Activated T-cell treated with anti-CD3 and anti-CD28 coated beads for 4 hours (primary cell): ENCODE data around the gene RASSF3.

Source experiments
- DNase-seq: peaks from one replicate; pipeline ENCODE4 v3.0.0-alpha.2; 2020

The RASSF3 gene

DNA sequence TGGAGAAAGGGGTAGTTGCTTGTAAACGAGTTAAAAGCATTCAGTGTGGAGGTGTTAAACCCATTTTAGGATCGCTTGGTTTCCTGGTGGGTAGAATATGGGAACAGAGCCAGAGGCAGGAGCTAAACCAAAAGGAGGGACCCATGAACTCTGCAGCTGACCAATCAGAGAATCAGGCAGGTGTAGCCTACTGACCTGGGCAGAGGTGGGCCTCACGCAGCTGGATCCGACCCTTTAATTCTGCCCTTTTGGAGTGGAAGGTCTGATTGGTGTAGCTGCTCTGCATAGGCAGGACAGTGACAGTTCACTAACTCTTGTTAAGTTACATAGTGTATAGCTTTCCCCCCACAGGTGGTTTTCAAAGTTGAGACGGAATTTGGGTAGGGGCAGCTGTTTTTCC lies 85.3 kb downstream of the RASSF3 start:
- DNase-seq: no peak

DNA sequence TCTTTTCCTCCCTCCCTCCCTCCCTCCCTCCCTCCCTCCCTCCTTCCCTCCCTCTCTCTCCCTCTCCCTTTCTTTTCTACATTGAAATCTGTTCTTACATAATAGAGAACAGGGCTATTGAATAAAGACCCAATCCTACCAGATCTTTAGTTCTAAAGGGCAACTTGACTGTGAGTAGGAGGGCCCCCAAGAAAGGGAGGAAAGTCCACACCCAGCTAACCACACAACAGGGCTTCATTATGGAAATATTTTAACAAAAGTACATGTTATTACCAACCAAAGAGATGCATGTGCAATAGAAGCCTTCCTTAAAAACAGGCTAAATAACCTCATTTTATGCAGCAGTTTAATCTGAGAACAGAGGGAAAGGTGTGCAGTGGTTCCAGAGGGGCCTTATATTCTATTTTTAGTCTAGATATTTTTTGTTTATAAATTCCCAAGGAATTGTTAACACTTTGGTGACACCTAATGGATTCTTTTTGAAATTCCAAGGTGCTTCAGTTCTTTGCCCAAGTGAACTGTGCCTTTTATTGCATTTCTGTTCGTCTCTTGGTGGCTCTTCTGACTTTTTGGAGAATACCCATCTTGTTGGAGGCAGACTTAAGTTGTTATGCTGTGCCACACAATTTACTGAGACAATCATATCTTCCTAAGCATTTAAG lies 85.9 kb downstream of the RASSF3 start:
- no peak for DNase-seq

DNA sequence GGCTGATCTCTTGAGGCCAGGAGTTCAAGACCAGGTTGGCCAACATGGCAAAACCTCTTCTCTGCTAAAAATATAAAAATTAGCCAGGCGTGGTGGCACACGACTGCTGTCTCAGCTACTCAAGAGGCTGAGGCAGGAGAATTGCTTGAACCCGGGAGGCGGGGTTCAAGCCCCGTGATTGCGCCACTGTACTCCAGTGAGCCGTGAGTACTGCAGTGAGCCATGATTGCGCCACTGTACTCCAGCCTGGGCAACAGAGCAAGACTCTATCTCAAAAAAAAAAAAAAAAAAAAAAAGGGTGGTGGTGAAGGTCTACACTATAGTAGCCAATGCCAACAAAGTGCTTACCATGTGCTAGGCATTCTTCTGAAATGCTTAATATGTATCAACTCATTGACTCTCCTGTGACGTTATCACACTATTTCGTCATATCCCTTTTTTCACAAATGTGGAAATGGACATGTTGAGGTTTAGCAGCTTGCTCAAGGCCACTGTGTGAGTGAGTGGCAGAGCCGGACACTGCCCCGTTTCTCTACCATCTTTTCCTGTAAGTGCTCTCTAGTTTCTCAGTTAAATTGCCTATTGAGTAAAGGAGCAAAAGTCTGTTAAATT lies 89.3 kb downstream of the RASSF3 start:
- DNase-seq: no peak

DNA sequence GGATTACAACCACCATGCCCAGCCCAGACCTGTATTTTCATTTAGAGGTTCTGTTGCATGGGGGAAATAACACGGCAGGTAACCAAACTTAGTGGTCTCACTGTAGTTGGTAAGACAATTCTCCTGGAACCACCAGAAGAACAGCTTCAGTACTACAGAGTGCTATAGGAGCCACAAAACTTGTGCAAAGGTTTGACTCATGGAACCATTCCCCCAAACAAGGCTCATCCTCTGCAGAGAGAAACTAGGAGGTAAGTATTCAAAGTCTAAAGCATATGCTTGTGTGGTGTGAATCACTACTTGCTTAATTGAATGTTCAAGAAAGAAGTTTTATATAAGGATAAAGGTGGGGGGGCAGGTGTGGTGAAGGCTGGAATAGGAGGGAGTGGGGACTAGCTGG lies 90.2 kb downstream of the RASSF3 start:
- DNase-seq: no peak

DNA sequence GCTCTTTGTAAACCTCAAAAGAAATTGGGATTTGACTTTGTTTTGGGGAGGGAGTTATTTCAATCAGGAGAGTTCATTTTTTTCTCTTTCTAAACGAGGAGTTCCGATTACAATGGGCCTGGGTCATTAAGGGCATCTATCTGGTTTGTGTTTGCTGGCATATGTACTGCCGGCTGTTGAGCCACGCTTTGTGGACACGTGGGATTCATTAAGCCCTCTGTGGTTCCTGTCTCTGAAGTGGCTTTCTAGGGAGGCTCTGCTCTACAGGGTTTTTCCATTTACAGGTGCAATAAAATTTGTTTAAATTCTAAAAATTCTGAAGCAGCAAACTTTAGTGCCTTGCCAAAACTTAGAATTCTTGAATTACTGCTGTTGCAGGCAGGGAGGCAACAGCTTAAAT lies 91.0 kb downstream of the RASSF3 start:
- DNase-seq: no peak

DNA sequence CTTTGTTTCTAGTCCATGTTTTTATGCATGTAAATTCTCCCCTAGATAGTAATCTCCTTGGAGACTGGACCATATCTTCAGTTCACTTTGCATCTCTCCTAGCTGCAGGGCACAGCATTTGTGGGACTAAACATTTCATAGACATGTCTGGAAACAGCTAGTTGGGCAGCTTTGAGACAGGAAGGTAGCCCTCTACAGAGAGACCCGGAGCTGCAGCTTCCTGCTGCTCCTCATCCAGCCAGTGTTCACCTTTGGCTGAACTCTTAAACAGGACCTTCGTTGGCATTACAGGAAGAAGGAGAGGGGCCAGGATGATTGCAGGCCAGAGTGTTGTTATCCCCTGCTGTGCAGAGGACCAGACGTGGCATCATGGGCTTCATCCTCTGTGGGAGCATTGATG lies 96.0 kb downstream of the RASSF3 start:
- DNase-seq: no peak

DNA sequence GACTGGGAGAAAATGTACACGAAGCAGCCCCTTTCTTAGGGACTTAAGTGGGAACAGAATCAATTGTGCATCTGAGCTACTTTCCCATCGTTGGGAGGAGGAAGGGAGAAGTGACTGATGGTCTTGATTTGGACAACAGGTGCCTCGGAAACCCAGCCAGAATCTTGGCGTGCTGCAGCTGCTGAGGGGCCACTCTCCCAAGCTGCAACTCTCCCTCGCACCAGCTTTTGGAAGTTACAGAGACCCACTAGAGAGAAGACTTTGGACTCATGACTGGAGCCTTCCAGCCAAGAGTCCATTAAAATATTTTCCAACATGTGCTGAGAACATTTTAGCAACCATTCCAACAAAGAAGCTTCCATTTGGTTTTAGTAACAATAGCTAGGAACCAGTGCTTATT lies 96.6 kb downstream of the RASSF3 start:
- DNase-seq: no peak

DNA sequence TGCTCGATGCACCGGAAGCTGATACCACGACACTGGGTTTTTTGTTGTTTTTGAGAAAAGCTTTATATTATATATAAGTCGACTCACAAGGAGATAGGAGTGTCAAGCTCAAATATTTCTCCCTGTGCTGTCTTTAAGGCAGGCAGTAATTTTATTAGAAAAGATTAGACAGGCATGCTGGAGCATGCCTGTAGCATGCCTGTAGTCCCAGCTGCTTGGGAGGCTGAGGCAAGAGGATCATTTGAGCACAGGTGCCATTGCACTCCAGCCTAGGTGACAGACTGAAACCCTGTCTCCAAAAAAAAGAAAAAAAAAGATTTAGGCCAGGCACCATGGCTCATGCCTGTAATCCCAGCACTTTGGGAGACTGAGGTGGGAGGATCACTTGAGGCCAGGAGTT lies 97.1 kb downstream of the RASSF3 start:
- DNase-seq: no peak

DNA sequence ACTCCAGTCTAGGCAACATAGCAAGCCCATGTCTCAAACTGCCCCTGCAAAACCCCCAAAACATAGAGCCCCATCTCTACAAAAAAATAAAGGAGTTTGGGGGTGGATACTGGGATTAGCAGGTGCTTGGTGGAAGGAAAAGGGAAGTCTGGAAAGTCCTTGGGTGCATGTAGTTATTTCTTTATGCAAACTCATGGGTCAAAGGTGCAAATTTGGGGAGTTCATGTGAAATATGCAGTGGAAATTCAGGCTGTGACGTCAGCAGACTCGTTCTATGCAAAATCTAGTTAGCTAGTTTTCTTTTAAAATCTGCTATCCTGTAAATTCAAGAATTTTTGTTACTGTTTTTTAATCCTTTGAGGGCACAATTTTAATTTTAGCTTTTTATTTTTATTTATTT lies 97.6 kb downstream of the RASSF3 start:
- DNase-seq: no peak

DNA sequence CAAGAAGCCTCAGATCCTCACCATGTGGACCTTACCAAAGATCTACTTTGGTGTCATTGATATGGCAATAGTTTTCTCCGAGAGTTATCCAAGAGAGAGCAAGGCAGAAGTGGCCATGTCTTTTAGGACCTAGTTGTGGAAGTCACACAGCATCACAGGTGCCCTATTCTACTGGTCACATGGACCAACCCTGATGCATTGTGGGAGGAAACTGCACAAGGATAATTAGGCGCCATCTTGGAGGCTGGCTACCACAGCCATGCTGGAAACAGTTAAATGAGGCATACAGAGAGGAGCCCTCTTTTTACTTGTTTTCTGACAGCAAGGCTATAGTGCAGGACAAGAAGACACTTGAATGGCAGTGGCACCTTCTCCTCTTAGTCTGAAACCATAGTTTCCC lies 99.1 kb downstream of the RASSF3 start:
- no peak for DNase-seq

DNA sequence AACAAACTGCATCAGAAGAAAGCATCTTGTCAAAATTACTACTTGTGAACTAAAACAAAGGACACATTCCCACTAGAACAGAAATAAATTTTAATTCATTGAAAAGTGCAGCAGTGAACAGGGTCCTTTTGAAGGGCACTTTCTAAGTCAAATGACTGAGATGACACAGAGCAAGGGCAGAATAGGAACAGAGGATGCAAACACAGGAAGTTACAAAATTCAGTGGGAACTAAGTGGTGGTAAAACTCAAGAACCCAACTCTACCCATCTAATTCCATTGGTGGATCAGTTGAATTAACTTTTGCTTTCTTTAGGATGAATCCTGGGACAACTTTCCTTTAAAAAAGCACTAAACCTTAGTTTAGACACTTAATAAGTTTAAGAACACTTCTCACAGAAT lies 103.1 kb downstream of the RASSF3 start:
- DNase-seq: no peak

DNA sequence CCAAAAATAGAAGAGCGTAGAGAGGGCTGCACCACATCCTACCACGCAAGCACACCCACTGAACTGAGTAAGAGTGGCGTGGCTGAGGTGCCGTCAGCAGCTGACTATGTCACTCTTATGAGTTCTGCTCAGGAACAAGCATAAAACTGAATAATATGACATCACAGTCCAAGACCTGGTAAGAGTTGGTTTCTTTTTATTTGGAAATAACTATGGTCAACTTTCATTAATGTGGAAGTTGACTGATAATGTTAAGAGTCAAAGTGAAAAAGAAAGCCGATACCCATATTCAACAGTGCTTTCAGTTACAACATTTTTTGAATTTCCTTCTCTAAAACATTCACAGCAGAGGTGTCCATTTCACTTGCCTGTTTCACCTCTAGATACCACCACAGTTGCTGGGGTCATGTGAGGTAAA lies 104.3 kb downstream of the RASSF3 start:
- no peak for DNase-seq

DNA sequence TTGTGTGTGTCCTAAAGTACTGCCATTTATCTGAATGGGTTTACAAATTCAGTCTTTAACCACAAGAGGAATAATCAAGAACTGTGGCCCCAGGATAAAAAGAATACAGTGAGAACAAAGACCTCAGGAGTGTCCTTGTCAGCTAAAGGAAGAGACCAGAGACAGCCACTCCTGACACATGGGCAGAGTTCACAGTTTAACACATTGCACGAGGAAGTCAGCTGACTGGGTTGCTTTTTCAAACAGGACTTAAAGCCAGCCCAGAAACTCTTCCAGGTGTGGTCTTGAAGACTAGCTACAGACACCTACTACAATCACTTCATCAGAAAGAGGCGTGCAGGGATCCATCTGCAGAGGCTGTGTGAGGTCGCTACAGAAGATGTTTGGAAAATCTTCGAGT lies 106.1 kb downstream of the RASSF3 start:
- no peak for DNase-seq

DNA sequence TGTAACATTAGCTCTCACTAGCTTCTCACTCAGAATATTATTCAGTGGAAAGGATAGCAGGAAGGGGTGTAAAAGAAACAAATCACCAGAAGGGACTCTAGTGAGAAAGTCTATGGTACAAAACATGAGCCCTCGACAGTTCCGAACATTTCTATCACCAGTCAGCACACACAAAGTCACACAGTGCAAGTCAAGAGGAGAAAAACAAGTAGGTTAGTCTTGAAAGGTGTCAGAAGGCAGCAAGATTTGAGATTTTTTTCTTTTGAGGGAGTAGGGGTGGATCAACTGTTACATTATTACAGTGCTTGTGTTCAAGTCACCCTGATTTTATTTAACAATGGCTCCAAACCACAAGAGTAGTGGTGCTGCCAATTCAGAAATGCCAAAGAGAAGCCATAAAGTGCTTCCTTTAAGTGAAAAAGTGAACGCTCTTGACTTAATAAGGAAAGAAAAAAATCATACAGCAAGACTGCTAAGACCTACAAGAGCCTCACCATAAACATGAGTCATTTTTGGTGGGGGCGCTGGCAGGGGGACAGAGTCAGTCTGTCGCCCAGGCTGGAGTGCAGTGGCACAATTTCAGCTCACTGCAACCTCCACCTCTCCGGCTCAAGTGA lies 106.7 kb downstream of the RASSF3 start:
- no peak for DNase-seq

DNA sequence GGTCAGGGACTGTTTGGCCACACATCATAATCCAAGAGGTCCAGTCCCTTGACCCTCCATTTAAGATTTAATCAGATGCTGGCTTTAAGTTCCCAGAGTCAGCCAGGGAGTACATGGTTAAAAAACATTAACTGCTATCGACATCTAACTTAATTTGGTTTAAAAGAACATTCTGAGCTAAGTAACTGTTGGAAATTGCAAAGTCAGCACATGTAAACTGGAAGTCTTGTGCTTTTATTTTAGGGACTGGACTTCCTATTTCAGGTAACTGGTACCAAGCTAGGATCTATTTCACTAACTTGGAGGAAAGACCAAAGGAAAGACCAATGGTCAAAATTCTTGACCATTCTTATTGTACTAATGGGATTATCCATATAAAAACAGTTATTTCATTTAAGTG lies 108.4 kb downstream of the RASSF3 start:
- no peak for DNase-seq

DNA sequence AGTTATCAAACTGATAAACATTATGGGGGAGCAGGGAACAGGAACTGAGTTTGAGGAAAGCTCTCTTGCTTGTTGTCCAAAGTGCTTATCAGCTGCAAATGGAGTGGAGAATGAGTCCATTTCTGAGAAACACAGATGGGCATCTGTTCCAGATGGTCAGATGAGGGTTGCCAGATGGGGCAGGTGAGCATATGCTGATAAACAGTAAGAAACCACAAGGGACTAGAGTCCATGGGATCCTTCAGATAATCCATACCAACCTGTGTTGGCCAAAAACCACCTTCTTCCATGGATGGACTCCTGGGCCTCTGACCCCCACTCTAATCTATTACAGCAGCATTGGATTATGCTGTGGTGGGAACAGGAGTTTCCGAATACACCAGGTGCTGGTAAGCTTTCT lies 110.6 kb downstream of the RASSF3 start:
- no peak for DNase-seq

DNA sequence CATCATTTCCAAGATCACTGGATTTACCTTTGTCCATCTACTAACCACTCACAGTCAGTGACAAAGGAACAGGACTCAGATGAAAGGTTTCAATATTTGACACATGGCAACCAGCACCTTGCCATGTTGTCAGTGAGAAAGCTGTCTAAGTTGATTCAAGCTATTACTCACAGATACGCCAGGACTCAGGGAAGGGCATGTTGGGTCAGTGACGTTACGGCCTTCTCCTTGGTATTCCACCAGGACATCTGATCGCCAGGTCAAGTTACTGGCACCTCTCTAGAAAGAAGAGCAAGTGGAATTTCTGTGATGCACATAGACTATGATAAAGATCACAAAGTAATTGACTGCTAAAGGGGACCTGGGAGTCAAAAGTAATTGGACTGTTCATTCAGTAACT lies 112.5 kb downstream of the RASSF3 start:
- DNase-seq: no peak

DNA sequence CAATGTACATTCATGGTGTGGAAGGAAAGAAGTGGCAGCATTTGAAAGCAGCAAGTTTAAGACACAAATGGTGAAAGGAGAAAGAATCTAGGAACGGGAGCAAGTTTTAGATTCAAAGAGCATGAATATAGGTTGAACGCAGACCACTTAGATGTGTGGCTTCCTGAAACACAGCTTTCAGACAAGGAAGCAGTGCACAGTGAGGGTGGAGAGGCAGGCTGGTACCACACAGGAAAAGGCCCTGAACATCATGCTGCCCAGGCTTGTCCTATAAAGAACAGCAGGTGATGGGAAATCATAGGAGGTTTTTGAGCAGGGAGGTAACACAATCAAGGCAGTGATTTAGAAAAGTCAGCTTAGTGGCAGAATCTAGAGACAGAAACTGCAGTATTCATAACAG lies 113.3 kb downstream of the RASSF3 start:
- no peak for DNase-seq

DNA sequence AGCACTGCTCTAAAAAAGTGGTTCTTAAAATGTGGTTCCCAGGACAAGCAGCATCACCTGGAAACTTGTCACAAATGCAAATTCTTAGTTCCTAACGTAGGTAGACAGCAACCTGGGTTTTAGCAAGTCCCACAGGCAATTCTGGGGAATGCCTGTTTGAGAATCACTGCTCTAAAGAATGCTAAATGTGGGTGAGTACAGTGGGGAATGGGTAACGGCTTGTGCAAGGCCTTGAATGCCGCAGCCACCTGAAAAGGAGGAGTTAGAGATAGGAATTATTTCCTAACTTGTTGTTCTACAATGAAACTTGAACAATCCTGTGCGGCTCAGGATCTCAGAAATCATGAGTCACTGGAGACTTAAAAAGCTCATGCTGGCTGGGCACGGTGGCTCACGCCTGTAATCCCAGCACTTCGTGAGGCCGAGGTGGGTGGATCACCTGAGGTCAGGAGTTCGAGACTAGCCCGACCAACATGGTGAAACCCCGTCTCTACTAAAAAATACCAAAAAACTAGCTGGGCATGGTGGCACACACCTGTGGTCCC lies 114.0 kb downstream of the RASSF3 start:
- no peak for DNase-seq

DNA sequence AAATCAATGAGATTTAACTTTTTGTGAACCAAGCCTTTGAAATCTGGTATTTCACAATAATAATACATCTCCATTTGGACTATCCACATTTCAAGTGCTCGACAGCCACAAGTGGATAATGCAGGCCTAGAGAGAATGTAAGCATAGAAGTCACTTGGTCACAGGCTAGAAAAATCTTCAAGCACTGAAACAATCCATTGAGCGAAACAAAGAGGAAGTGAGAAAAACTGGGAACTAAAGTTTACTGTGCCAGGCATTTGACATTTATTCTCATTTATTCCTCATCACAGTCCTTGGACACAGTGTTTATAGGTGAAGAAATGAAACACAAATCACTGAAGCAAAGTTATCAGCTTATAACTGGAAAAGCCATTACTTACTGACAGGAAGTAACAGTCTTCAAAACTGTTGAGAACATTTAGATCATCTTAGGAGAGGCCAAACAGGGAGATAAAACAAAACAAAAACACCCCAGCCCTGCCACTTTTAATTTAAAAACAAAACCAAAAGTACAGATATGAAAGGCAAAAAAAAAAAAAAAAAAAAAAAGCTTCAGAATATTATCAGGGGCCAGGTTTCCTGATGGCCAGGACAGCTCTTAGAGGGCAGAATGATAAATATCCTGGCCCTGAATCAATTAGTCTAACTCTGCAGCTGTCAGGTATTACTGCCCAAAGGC lies 119.8 kb downstream of the RASSF3 start:
- DNase-seq: no peak

DNA sequence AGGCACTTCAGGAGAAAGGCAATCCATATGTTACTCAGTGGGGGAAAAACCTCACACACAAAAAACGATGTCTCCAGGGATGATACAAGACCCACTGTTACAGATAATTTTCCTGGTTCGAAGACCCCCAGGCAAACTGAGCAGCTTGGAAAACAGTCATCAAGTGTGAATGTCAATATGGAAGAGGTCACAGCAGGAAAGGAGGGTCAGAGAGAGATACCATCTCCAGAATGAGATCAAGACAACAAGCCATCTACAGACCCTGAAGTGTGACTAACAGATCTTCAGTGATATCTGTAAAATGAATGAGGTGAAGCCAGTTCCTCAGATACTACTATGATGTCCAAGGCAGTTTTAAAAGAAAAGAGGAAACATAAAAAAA lies 120.3 kb downstream of the RASSF3 start:
- no peak for DNase-seq

DNA sequence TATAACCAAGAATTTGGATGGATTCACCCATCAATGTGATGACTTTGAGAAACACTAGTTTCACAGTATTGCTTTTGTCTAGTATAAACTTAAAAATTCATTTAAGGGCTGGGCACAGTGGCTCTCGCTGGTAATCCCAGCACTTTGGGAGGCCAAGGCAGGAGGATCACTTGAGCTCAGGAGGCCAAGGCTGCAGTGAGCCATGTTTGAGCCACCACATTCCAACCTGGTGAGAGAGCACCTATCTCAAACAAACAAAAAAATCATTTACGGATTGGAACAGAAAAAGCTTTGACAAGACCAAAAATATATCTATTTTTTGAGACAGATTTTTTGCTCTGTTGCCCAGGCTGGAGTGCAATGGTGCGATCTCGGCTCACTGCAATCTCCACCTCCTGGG lies 121.4 kb downstream of the RASSF3 start:
- DNase-seq: no peak

DNA sequence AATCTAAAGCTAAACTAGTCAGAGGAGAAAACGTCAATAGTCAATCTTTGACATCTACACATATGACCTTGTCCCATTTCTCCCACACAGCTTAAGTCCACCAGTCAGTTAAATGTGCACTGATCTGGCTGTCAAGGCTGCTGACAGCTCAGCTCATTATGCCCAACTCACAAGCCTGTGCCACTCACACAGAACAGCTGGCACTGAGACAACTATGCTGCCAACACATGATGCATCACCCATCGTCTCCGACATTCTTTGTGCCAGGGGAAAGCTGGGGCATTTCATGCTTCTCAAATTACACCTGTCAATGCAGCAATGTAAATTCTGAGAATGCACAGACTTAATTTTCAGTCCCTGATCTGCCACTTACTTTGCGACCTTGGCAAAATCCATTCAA lies 123.6 kb downstream of the RASSF3 start:
- DNase-seq: no peak

DNA sequence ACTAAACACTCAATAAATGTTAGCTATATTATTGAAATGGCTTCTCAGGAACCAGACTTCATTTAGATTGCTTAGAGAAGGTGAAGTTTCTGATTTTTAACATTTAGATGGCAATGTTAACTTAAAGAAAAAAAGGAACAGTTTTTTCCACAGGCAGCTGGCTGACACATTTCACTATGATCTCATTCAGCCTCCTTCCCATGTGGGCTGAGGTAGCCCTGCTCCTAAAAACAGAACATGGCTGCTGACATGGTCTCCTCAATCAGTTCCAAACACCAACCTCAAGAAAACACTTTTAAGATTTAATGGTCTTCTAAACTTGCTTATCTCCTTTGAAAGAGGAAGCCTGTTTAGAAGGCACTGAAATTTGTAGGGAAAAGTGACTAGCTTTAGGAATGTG lies 125.1 kb downstream of the RASSF3 start:
- no peak for DNase-seq
